ENCODE results near the gene SUN1. TPM values are rescaled to one million over a fixed set of nuclear protein-coding genes. Genes with fewer than 3 reads are reported as not detected.

The SUN1 gene
- total and polyA plus RNA-seq, 9 of the 15 experiments (the other 6 are each of a cell fraction or from before 2014, with no cell fraction given) = 36.8 to 132 (median 62.3) TPM

- TF ChIP-seq, protein P1, sequence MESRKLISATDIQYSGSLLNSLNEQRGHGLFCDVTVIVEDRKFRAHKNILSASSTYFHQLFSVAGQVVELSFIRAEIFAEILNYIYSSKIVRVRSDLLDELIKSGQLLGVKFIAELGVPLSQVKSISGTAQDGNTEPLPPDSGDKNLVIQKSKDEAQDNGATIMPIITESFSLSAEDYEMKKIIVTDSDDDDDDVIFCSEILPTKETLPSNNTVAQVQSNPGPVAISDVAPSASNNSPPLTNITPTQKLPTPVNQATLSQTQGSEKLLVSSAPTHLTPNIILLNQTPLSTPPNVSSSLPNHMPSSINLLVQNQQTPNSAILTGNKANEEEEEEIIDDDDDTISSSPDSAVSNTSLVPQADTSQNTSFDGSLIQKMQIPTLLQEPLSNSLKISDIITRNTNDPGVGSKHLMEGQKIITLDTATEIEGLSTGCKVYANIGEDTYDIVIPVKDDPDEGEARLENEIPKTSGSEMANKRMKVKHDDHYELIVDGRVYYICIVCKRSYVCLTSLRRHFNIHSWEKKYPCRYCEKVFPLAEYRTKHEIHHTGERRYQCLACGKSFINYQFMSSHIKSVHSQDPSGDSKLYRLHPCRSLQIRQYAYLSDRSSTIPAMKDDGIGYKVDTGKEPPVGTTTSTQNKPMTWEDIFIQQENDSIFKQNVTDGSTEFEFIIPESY (CRISPR knock-in tag; IDR thresholded peaks at IDR 0.05) = peak; percentile 96
- TF ChIP-seq KAT8 (IDR thresholded peaks at IDR 0.05; ENCODE audit: low read depth) = no peak
- TF ChIP-seq USF1 (CRISPR knock-in tag; IDR thresholded peaks at IDR 0.05) = peak; percentile 22; the same call in 1 of the 2 replicates
- TF ChIP-seq TEAD1 (CRISPR knock-in tag; IDR thresholded peaks at IDR 0.05) = no peak
- TF ChIP-seq KDM5B (IDR thresholded peaks at IDR 0.05; ENCODE audit: insufficient replicate concordance, low read depth, low read length) = no peak
- peak; percentile 22; the same call in 1 of the 2 replicates for TF ChIP-seq BHLHE40 (IDR thresholded peaks at IDR 0.05; ENCODE audit: low read length)
- TF ChIP-seq KLF13 (tag; IDR thresholded peaks at IDR 0.05; ENCODE audit: borderline replicate concordance, low read depth) = no peak
- TF ChIP-seq XRCC3 (IDR thresholded peaks at IDR 0.05) = no peak
- no peak for TF ChIP-seq CREM (IDR thresholded peaks at IDR 0.05; ENCODE audit: low read depth)
- no peak for TF ChIP-seq CCAR2 (IDR thresholded peaks at IDR 0.05; ENCODE audit: low read depth, low read length)
- TF ChIP-seq BRCA1 (IDR thresholded peaks at IDR 0.05) = no peak
- TF ChIP-seq BRCA1 (CRISPR knock-in tag; IDR thresholded peaks at IDR 0.05) = no peak
- TF ChIP-seq ZC3H4 (CRISPR knock-in tag; IDR thresholded peaks at IDR 0.05; ENCODE audit: borderline replicate concordance) = no peak
- TF ChIP-seq ZNF551 (CRISPR knock-in tag; IDR thresholded peaks at IDR 0.05) = no peak
- no peak for TF ChIP-seq ATF2 (CRISPR knock-in tag; IDR thresholded peaks at IDR 0.05)
- TF ChIP-seq VEZF1 (CRISPR knock-in tag; IDR thresholded peaks at IDR 0.05) = no peak
Measured at GRCh38 chr7:898855-899681, 66.8 kb downstream of the SUN1 start (continued).
